DMS153 treated with DMSO at 0.1 percent for 48 hours (cell line): ENCODE data around the gene ZNF768.
"Not testable (repeated sequence)": the region's sequence is repeated elsewhere in the genome, so short reads cannot be mapped to it uniquely, and the experiment has no call there.

Experiments used
- DNase-seq: peaks from one replicate; lab custom pipeline; 2025; ENCODE audit not compliant: unreplicated experiment; lab: John Stamatoyannopoulos, UW

The ZNF768 gene

DNA sequence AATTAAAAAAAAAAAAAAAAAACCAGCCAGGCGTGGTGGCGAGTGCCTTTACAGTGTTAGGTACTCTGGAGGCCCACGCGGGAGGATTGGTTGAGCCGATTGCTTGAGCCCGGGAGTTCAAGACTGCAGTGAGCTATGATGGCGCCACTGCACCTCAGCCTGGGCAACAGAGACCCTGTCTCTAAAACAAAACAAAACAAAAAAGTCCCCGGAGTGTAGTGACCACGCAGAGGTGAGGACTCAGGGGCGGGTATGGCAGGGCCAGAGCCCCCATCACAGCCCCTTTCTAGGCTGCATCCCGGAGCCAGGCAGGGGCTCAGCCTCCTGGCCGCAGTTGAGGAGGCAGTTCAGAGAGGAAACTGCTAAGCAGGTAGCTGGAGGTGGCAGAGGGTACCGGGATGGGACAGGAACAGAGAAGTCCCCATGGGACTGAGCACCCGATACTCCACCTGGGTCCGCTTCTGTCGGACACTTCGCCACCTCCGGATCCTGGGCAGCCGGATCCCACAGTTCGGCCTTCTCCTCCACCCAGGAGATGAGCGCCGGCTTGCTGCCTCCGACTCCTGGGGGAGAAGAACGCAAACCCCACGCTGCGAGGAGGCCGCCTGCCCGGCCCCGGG, 7.5 kb upstream of the ZNF768 start:
- no peak for DNase-seq

- DNase-seq, result no peak
These were observed 6.8 kb upstream of the ZNF768 start for GRCh38 chr16:30533146-30533522.

DNA sequence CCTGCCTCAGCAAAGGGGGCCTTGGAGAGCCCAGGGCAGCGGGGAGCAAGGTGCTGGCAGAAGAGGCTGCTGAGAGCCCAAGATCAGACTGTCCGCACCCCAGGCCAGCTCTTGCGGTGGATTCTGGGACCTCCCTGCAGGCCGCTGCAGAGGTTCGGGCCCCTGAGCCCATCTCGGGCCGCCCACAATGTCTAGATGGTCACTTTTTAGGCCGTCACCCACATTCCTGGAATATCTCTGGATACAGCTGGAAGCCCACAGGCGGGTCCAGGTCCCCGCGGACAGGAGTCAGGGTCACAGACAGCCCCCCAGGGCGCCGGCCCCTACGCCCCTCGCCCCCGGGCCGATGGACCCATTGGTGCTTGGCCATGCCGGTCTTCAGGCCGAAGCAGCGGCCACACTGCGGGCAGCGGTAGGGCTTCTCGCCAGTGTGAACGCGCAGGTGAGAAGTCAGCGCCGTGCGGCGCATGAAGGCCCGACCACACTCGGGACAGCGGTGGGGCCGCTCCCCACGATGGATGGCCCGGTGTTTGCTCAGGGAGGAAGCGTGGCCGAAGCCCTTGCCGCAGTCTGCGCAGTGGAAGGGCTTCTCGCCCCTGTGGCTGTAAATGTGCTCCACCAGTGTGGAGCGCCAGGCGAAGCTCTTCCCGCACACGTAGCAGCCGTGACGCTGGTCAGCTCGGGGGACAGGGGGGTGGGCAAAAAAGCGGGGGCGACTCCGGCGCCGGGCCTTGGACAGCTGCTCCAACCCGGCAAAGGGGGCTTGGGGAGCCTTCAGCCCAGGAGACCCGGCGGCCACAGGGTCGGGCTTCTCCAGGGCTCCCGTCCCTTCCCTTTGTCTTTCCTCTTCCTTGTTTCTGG, 6.1 kb upstream of the ZNF768 start:
- DNase-seq, result no peak

- no peak for DNase-seq
These were observed 4.0 kb upstream of the ZNF768 start for GRCh38 chr16:30530163-30531037.

DNA sequence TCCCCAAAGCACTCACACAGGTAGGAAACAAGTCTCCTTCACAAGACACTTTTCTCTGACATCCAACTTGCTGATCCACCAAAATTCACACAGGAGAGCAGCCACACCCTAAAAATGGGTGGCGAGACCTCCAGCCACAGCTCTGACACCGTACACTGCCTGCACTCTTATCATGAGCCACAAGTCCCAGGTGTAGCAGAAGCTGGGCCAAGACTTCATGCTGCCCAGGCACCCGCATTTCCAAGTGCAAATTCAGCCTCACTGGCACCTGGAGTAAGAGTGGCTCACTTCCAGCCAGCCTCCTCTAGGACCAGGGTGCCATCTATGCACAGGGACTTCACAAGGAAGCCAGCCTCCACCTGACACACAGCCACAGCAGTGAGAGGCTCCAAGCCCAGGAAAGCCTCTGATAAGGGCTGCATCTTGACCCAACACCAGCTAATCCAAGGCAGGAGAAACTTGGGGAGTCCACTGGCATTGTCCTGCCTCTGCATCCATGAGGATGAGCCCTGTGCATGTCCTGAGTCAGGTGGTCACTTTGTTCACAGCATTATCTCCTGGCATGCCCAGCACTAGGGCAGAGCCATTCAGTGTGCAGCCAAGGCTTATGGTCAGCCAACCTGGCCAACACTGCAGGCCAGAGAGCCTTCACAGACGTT, 2.6 kb upstream of the ZNF768 start:
- DNase-seq, result no peak

DNA sequence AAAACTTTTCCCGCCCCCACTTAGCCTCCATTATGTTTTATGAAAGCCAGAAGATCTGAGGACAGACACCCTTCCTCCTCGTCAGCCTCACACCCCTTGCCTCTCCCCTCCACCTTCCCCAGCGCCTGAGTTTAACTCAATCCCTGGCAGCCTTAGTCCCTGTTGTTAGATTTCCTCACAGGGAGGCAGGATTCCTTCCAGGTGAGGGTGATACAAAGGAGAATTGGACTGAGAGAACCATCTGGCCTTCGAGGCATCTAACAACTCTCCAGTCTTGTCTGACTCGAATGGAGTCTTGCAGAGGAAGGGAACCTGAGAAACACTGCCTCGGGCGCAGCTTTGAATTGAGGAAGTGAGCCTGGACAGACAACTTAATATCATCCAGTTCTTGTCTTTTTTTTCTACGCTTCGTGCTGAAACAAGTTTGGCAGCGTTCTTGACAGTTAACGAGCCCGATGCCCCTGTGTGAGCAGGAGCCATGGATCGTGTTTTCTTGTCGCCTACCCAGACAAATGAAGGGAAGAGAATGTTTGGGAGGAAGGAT, 1.3 kb upstream of the ZNF768 start:
- DNase-seq, result peak; percentile 13

- DNase-seq, result peak; percentile 92
These were observed 663 bp upstream of the ZNF768 start for GRCh38 chr16:30526823-30527634.

DNA sequence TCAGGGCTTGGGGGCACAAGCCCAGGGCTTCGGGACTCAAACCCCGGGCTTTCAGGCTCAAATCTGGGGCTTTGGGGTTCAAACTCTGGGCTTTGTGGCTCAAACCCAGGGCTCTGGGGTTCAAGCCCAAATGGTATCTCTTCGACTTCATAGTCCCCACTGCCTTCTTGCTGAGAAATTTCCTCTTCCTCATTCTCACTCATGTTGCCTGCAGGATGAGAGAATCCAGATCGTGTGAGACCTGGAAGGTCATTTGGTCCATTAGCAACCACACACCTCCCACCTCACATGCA, 576 bp downstream of the ZNF768 start:
- no peak for DNase-seq

- DNase-seq, result no peak
These were observed 1.5 kb downstream of the ZNF768 start for GRCh38 chr16:30524575-30525568.

- no peak for DNase-seq
These were observed 2.4 kb downstream of the ZNF768 start for GRCh38 chr16:30523768-30524574.

GRCh38 chr16:30522702-30523463, 3.5 kb downstream of the ZNF768 start:
- DNase-seq, result not testable (repeated sequence)

DNA sequence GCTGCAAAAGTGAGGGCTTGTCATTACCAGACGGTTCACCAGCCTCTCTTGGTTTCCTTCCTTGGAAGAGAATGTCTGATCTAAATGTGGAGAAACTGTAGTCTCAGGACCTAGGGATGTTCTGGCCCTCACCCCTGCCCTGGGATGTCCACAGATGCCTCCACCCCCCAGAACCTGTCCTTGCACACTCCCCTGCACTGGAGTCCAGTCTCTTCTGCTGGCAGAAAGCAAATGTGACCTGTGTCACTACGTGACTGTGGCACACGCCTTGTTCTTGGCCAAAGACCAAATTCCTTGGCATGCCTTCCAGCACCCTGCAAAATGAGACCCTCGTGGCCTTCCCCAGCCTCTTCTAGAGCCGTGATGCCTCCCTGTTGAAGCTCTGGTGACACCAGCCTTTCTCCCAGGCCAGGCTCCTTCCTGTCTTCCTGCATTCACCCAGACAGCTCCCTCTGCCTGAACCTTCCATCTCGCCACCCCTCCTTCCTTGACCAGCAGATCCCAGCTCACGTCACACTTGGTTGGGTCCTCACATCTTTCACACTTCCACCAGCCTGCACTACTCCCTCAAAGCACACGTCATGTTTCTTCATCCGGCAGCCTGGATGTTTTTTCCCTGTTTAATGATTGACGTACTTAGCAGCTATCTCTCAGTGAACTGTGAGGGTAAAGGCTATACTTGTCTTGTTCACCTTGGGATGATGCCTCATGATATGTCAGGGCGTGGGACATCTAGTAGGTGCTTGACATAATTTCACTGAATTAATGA, 4.3 kb downstream of the ZNF768 start:
- no peak for DNase-seq

- no peak for DNase-seq
These were observed 4.9 kb downstream of the ZNF768 start for GRCh38 chr16:30521476-30521872.

- DNase-seq, result no peak
These were observed 7.0 kb downstream of the ZNF768 start for GRCh38 chr16:30519120-30520049.

DNA sequence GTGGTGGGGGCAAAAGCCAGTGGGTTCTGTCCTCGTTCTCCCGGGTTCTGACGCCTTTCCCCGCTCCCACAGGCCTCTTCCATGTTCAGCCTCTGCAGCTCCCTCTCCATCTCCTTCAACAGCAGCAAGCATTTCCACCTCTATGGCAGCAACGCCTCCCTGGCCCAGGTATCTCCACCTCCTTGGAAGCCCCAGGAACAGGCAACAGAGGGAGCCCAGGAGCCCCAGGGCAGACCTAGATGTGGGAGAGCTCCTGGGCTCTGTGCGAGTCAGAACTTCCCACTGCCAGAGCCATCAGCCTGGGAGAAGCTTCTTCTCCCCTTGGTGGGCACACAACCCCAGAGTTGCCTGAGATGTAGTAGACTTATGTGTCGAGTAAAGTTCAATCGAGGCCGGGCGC, 7.8 kb downstream of the ZNF768 start:
- DNase-seq, result no peak

- no peak for DNase-seq
These were observed 11.1 kb downstream of the ZNF768 start for GRCh38 chr16:30515275-30515674.
